Liver (tissue), 3 donors: ENCODE results near the gene OSBPL5.

Source experiments
- ATF3 ChIP-seq: IDR thresholded peaks from 2 replicates; pipeline ENCODE4 v1.6.1; 2016; ENCODE audit warnings: antibody characterized with exemption
- CTCF ChIP-seq: fragments of 150-350 bp; IDR thresholded peaks from 2 replicates; pipeline ENCODE4 v1.5.1; 2017; ENCODE audit warnings: improper control_type of control experiment, low read depth, low read length; ENCODE audit not compliant: missing input control
- EGR1 ChIP-seq, 2 donors: IDR thresholded peaks; 2 replicates each; pipeline ENCODE4 v1.6.1; 2016 to 2018; ENCODE audit warnings: antibody characterized with exemption in 2 of 2, low read depth in 2 of 2
- GABPA ChIP-seq, 2 donors: IDR thresholded peaks in 1 of 2; conservative IDR thresholded peaks in 1 of 2; 2 replicates each; pipeline ENCODE4 v1.6.1; 2016; ENCODE audit warnings: antibody characterized with exemption in 2 of 2, mild to moderate bottlenecking in 1 of 2, moderate library complexity in 1 of 2
- HNF4A ChIP-seq, 2 donors: conservative IDR thresholded peaks; 2 replicates each; pipeline ENCODE4 v1.6.1; 2016; ENCODE audit warnings: antibody characterized with exemption in 2 of 2, mild to moderate bottlenecking in 2 of 2
- JUND ChIP-seq, 2 donors: IDR thresholded peaks; 2 replicates each; pipeline ENCODE4 v1.6.1; 2016; ENCODE audit warnings: antibody characterized with exemption in 2 of 2
- MAX ChIP-seq: IDR thresholded peaks from 2 replicates; pipeline ENCODE4 v1.6.1; 2016; ENCODE audit warnings: antibody characterized with exemption
- NR2F2 ChIP-seq: IDR thresholded peaks from 2 replicates; pipeline ENCODE4 v1.6.1; 2016; ENCODE audit warnings: antibody characterized with exemption
- REST ChIP-seq: IDR thresholded peaks from 2 replicates; pipeline ENCODE4 v1.6.1; 2016; ENCODE audit warnings: antibody characterized with exemption, mild to moderate bottlenecking
- RXRA ChIP-seq, 2 donors: IDR thresholded peaks; 2 replicates each; pipeline ENCODE4 v1.6.1; 2017 to 2018; ENCODE audit warnings: antibody characterized with exemption in 2 of 2, mild to moderate bottlenecking in 1 of 2
- SP1 ChIP-seq: IDR thresholded peaks from 2 replicates; pipeline ENCODE4 v1.6.1; 2018; ENCODE audit warnings: antibody characterized with exemption, mild to moderate bottlenecking
- YY1 ChIP-seq: IDR thresholded peaks from 2 replicates; pipeline ENCODE4 v1.6.1; 2016; ENCODE audit warnings: antibody characterized with exemption, mild to moderate bottlenecking
- donor health status: healthy.
- donor health status: healthy.

- TF ChIP-seq CTCF = no peak
- no peak for TF ChIP-seq GABPA (IDR thresholded peaks at IDR 0.05 in 1 of 2, conservative IDR thresholded peaks at IDR 0.05 in 1 of 2)
- no peak for TF ChIP-seq RXRA (IDR thresholded peaks at IDR 0.05)
- no peak for TF ChIP-seq MAX
- no peak for TF ChIP-seq YY1
- peak in 1 of 2 donors; percentile 24 for TF ChIP-seq HNF4A (conservative IDR thresholded peaks at IDR 0.05)
- TF ChIP-seq REST = no peak
- TF ChIP-seq SP1 = no peak
- TF ChIP-seq EGR1 (IDR thresholded peaks at IDR 0.05; ENCODE audit: low read depth in 2 of 2) = no peak
- no peak for TF ChIP-seq ATF3
- no peak for TF ChIP-seq JUND (IDR thresholded peaks at IDR 0.05)
- no peak for TF ChIP-seq NR2F2
Observed at GRCh38 chr11:3044004-3044403, 121.1 kb downstream of the OSBPL5 start.
